ENCODE data around the gene ZNF277. TPM values are rescaled to one million over a fixed set of nuclear protein-coding genes. Genes with fewer than 3 reads are reported as not detected.

ZNF277 gene
- total and polyA plus RNA-seq, 4 donors = 7.8 to 23.5 (median 14.5) TPM

DNA sequence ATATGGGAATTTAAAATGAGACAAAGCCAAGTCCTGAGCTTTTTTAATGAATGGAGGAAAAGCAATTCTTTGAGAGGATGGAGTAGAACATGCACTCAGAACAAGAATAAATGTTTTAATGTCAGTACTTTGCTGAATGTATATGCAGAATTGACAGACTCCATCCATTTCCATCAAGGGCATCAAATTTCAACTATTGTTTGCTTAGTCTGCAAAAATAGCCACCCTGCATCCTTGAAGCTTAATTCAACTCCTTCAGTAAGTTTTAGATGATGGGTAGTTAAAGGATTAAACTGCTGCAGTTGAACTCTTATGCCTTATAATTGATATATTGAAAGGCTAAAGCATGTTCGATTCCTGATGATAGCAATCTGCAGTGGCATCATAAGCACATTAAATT, 144.1 kb downstream of the ZNF277 start:
- Histone ChIP-seq H3K27me3 (ENCODE audit: control insufficient read depth in 4 of 4, insufficient read depth in 4 of 4, low read length in 3 of 4) (no peaks in the 10 kb centered on the region), H3K27ac (ENCODE audit: low read depth in 1 of 2, low read length in 2 of 2) (no peak overlapping the region), H3K9ac (ENCODE audit: low read depth in 1 of 2, low read length in 2 of 2) (no peak overlapping the region), H3K36me3 (ENCODE audit: control insufficient read depth in 4 of 4, insufficient read depth in 3 of 4, low read depth in 1 of 4, low read length in 3 of 4) (peaks cover 0 to 2% (median 0%) of the 10 kb centered on the region in 4 donors), H3K9me3 (ENCODE audit: control insufficient read depth in 4 of 4, low read length in 3 of 4) (no peaks in the 10 kb centered on the region), H3K4me3 (ENCODE audit: low read depth in 1 of 3, low read length in 3 of 3) (no peak overlapping the region), H3K4me1 (ENCODE audit: control insufficient read depth in 4 of 4, insufficient read depth in 4 of 4, low read length in 3 of 4) (no peaks in the 10 kb centered on the region)
- no peak for TF ChIP-seq FOXA2 (IDR thresholded peaks at IDR 0.05)
- no peak for TF ChIP-seq JUND (IDR thresholded peaks at IDR 0.05)
- no peak for TF ChIP-seq HNF4A (conservative IDR thresholded peaks at IDR 0.05)
- TF ChIP-seq GABPA (IDR thresholded peaks at IDR 0.05 in 1 of 2, conservative IDR thresholded peaks at IDR 0.05 in 1 of 2) = no peak
- TF ChIP-seq EGR1 (IDR thresholded peaks at IDR 0.05; ENCODE audit: low read depth in 2 of 2) = no peak
- no peak for TF ChIP-seq NR2F2 (IDR thresholded peaks at IDR 0.05)
- no peak for TF ChIP-seq SP1 (IDR thresholded peaks at IDR 0.05)
- TF ChIP-seq RAD21 (IDR thresholded peaks at IDR 0.05) = no peak
- TF ChIP-seq, protein P1, sequence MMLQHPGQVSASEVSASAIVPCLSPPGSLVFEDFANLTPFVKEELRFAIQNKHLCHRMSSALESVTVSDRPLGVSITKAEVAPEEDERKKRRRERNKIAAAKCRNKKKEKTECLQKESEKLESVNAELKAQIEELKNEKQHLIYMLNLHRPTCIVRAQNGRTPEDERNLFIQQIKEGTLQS (IDR thresholded peaks at IDR 0.05) = no peak
- no peak for TF ChIP-seq FOXA1 (IDR thresholded peaks at IDR 0.05)
- TF ChIP-seq, protein P2, sequence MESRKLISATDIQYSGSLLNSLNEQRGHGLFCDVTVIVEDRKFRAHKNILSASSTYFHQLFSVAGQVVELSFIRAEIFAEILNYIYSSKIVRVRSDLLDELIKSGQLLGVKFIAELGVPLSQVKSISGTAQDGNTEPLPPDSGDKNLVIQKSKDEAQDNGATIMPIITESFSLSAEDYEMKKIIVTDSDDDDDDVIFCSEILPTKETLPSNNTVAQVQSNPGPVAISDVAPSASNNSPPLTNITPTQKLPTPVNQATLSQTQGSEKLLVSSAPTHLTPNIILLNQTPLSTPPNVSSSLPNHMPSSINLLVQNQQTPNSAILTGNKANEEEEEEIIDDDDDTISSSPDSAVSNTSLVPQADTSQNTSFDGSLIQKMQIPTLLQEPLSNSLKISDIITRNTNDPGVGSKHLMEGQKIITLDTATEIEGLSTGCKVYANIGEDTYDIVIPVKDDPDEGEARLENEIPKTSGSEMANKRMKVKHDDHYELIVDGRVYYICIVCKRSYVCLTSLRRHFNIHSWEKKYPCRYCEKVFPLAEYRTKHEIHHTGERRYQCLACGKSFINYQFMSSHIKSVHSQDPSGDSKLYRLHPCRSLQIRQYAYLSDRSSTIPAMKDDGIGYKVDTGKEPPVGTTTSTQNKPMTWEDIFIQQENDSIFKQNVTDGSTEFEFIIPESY (IDR thresholded peaks at IDR 0.05) = no peak
- TF ChIP-seq TAF1 (conservative IDR thresholded peaks at IDR 0.05) = no peak
- TF ChIP-seq, protein P3, sequence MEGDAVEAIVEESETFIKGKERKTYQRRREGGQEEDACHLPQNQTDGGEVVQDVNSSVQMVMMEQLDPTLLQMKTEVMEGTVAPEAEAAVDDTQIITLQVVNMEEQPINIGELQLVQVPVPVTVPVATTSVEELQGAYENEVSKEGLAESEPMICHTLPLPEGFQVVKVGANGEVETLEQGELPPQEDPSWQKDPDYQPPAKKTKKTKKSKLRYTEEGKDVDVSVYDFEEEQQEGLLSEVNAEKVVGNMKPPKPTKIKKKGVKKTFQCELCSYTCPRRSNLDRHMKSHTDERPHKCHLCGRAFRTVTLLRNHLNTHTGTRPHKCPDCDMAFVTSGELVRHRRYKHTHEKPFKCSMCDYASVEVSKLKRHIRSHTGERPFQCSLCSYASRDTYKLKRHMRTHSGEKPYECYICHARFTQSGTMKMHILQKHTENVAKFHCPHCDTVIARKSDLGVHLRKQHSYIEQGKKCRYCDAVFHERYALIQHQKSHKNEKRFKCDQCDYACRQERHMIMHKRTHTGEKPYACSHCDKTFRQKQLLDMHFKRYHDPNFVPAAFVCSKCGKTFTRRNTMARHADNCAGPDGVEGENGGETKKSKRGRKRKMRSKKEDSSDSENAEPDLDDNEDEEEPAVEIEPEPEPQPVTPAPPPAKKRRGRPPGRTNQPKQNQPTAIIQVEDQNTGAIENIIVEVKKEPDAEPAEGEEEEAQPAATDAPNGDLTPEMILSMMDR (IDR thresholded peaks at IDR 0.05; ENCODE audit: low read depth, low read length, missing input control) = no peak
- no peak for DNase-seq (ENCODE audit: low spot score)
- WGBS = 96% methylated on average over 1 of the region's 1 CpG

DNA sequence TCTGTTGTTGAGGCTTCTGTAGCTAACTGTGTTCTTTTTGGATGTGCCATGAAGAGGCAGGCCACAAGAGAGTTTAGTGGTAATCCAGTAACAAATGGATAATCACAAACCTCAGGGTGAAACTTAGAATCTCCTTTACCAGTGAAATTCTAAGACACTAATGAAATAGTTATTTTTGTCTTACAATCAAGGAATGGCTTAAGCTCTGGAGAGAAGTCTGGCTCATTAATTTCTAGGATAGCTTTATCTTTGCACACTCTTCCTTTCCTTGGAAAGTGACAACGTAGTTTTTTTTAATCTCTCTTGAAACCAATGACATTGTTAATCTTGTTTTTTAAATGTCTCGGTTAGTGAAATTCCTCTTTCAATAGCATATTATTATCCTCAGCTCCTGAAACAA, 150.1 kb downstream of the ZNF277 start:
- no peak overlapping the region for H3K4me3 ChIP-seq (ENCODE audit: low read depth in 1 of 3, low read length in 3 of 3)
- H3K9ac ChIP-seq (ENCODE audit: low read depth in 1 of 2, low read length in 2 of 2) = no peak overlapping the region
- 77% methylated on average over 2 of the region's 2 CpGs for WGBS
- H3K27ac ChIP-seq (ENCODE audit: low read depth in 1 of 2, low read length in 2 of 2) = no peak overlapping the region
- peaks cover 0 to 2% (median 0%) of the 10 kb centered on the region in 4 donors for H3K9me3 ChIP-seq (ENCODE audit: control insufficient read depth in 4 of 4, low read length in 3 of 4)
- H3K4me1 ChIP-seq (ENCODE audit: control insufficient read depth in 4 of 4, insufficient read depth in 4 of 4, low read length in 3 of 4) = no peaks in the 10 kb centered on the region
- DNase-seq (ENCODE audit: low spot score) = no peak
- TF ChIP-seq, protein P4, sequence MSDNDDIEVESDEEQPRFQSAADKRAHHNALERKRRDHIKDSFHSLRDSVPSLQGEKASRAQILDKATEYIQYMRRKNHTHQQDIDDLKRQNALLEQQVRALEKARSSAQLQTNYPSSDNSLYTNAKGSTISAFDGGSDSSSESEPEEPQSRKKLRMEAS (IDR thresholded peaks at IDR 0.05) = no peak
- TF ChIP-seq GABPA (IDR thresholded peaks at IDR 0.05 in 1 of 2, conservative IDR thresholded peaks at IDR 0.05 in 1 of 2) (no peak), HNF4A (conservative IDR thresholded peaks at IDR 0.05) (no peak), RAD21 (IDR thresholded peaks at IDR 0.05) (no peak), JUND (IDR thresholded peaks at IDR 0.05) (no peak), HNF4G (IDR thresholded peaks at IDR 0.05) (no peak), TAF1 (conservative IDR thresholded peaks at IDR 0.05) (no peak), RXRA (IDR thresholded peaks at IDR 0.05) (no peak), EGR1 (IDR thresholded peaks at IDR 0.05; ENCODE audit: low read depth in 2 of 2) (no peak), YY1 (IDR thresholded peaks at IDR 0.05) (no peak)
- TF ChIP-seq, protein P2 (IDR thresholded peaks at IDR 0.05) = no peak
- TF ChIP-seq, protein P5, sequence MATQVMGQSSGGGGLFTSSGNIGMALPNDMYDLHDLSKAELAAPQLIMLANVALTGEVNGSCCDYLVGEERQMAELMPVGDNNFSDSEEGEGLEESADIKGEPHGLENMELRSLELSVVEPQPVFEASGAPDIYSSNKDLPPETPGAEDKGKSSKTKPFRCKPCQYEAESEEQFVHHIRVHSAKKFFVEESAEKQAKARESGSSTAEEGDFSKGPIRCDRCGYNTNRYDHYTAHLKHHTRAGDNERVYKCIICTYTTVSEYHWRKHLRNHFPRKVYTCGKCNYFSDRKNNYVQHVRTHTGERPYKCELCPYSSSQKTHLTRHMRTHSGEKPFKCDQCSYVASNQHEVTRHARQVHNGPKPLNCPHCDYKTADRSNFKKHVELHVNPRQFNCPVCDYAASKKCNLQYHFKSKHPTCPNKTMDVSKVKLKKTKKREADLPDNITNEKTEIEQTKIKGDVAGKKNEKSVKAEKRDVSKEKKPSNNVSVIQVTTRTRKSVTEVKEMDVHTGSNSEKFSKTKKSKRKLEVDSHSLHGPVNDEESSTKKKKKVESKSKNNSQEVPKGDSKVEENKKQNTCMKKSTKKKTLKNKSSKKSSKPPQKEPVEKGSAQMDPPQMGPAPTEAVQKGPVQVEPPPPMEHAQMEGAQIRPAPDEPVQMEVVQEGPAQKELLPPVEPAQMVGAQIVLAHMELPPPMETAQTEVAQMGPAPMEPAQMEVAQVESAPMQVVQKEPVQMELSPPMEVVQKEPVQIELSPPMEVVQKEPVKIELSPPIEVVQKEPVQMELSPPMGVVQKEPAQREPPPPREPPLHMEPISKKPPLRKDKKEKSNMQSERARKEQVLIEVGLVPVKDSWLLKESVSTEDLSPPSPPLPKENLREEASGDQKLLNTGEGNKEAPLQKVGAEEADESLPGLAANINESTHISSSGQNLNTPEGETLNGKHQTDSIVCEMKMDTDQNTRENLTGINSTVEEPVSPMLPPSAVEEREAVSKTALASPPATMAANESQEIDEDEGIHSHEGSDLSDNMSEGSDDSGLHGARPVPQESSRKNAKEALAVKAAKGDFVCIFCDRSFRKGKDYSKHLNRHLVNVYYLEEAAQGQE (IDR thresholded peaks at IDR 0.05) = no peak
- TF ChIP-seq, protein P1 (IDR thresholded peaks at IDR 0.05) = no peak
- TF ChIP-seq, protein P3 (IDR thresholded peaks at IDR 0.05; ENCODE audit: low read depth, low read length, missing input control) = no peak
- H3K27me3 ChIP-seq (ENCODE audit: control insufficient read depth in 4 of 4, insufficient read depth in 4 of 4, low read length in 3 of 4) = no peaks in the 10 kb centered on the region
- no peaks in the 10 kb centered on the region for H3K36me3 ChIP-seq (ENCODE audit: control insufficient read depth in 4 of 4, insufficient read depth in 3 of 4, low read depth in 1 of 4, low read length in 3 of 4)
